Measurements from ENCODE around the gene DDR2. TPM values are rescaled to one million over a fixed set of nuclear protein-coding genes. Genes with fewer than 3 reads are reported as not detected.

The DDR2 gene
- total and polyA plus RNA-seq, 4 donors, result 2.3 to 55.7 (median 17.6) TPM

- no peak overlapping the region for H3K4me3 ChIP-seq
- no peaks in the 10 kb centered on the region for H3K36me3 ChIP-seq (ENCODE audit: control insufficient read depth in 4 of 4, insufficient read depth in 4 of 4, low read length in 4 of 4)
- DNase-seq (no peak), ATAC-seq (ENCODE audit: insufficient read depth, low FRiP score) (no peak)
- H3K4me1 ChIP-seq (ENCODE audit: control insufficient read depth in 5 of 5, insufficient read depth in 5 of 5, low read length in 5 of 5), result no peaks in the 10 kb centered on the region
- peaks cover 0 to 2% (median 0%) of the 10 kb centered on the region in 3 donors for H3K27me3 ChIP-seq (ENCODE audit: control insufficient read depth in 3 of 3, insufficient read depth in 3 of 3, low read length in 2 of 3)
- peaks cover 0 to 3% (median 0%) of the 10 kb centered on the region in 4 donors for H3K9me3 ChIP-seq (ENCODE audit: control insufficient read depth in 4 of 4, insufficient read depth in 3 of 4, low read length in 3 of 4)
- TF ChIP-seq CTCF (IDR thresholded peaks at IDR 0.05; ENCODE audit: control extremely low read depth, extremely low read depth), result no peak
- H3K27ac ChIP-seq (ENCODE audit: low read depth in 1 of 2, low read length in 1 of 2), result no peak overlapping the region
- WGBS, 2 donors, result 92 to 96% methylated on average over 1 of the region's 1 CpG
- no peak overlapping the region for H3K9ac ChIP-seq (ENCODE audit: insufficient read depth in 1 of 2, low read length in 2 of 2)
These were observed 197.0 kb downstream of the DDR2 start for GRCh38 chr1:162829268-162829667.

GRCh38 chr1:162832470-162832869, 200.2 kb downstream of the DDR2 start:
- Histone ChIP-seq H3K36me3 (ENCODE audit: control insufficient read depth in 4 of 4, insufficient read depth in 4 of 4, low read length in 4 of 4) (no peaks in the 10 kb centered on the region), H3K4me3 (no peak overlapping the region), H3K27ac (ENCODE audit: low read depth in 1 of 2, low read length in 1 of 2) (no peak overlapping the region), H3K4me1 (ENCODE audit: control insufficient read depth in 5 of 5, insufficient read depth in 5 of 5, low read length in 5 of 5) (no peaks in the 10 kb centered on the region), H3K9ac (ENCODE audit: insufficient read depth in 1 of 2, low read length in 2 of 2) (no peak overlapping the region), H3K9me3 (ENCODE audit: control insufficient read depth in 4 of 4, insufficient read depth in 3 of 4, low read length in 3 of 4) (no peaks in the 10 kb centered on the region), H3K27me3 (ENCODE audit: control insufficient read depth in 3 of 3, insufficient read depth in 3 of 3, low read length in 2 of 3) (peaks cover 0 to 2% (median 0%) of the 10 kb centered on the region in 3 donors)
- TF ChIP-seq CTCF (IDR thresholded peaks at IDR 0.05; ENCODE audit: control extremely low read depth, extremely low read depth), result no peak
- ATAC-seq (ENCODE audit: insufficient read depth, low FRiP score) (no peak), DNase-seq (no peak)
- 60 to 86% methylated on average over 3 of the region's 3 CpGs for WGBS, 2 donors

- H3K27me3 ChIP-seq (ENCODE audit: control insufficient read depth in 3 of 3, insufficient read depth in 3 of 3, low read length in 2 of 3), result no peaks in the 10 kb centered on the region
- TF ChIP-seq CTCF (IDR thresholded peaks at IDR 0.05; ENCODE audit: control extremely low read depth, extremely low read depth), result no peak
- 56 to 59% methylated on average over 3 of the region's 3 CpGs for WGBS, 2 donors
- H3K4me3 ChIP-seq, result no peak overlapping the region
- no peak for DNase-seq
- peaks cover 0 to 4% (median 2%) of the 10 kb centered on the region in 4 donors for H3K9me3 ChIP-seq (ENCODE audit: control insufficient read depth in 4 of 4, insufficient read depth in 3 of 4, low read length in 3 of 4)
- no peak for ATAC-seq (ENCODE audit: insufficient read depth, low FRiP score)
- H3K9ac ChIP-seq (ENCODE audit: insufficient read depth in 1 of 2, low read length in 2 of 2), result no peak overlapping the region
- H3K27ac ChIP-seq (ENCODE audit: low read depth in 1 of 2, low read length in 1 of 2), result no peak overlapping the region
- no peaks in the 10 kb centered on the region for H3K36me3 ChIP-seq (ENCODE audit: control insufficient read depth in 4 of 4, insufficient read depth in 4 of 4, low read length in 4 of 4)
- H3K4me1 ChIP-seq (ENCODE audit: control insufficient read depth in 5 of 5, insufficient read depth in 5 of 5, low read length in 5 of 5), result no peaks in the 10 kb centered on the region
These were observed 203.1 kb downstream of the DDR2 start for GRCh38 chr1:162835157-162835899.

Small RNAs within 50 kb of the gene (small RNA-seq; reads per million reads assigned to genes)
- gene RN7SL861P (ENCODE audit: low replicate concordance), result not detected

Other genes starting within 250 kb of the DDR2 start
- 1 to 10 TPM in 1 of 2 donors, under 1 TPM in 1; 0.61 to 1.5 TPM for gene SH2D1B, start 220.3 kb upstream of the DDR2 start, total RNA-seq
- gene SH2D1B, start 220.3 kb upstream of the DDR2 start, polyA plus RNA-seq, result 1 to 10 TPM in 1 of 2 donors, under 1 TPM in 1; 0.26 to 1.6 TPM
- 10 to 100 TPM; 45.9 to 63.0 TPM for gene UHMK1, start 134.6 kb upstream of the DDR2 start, total RNA-seq
- gene UHMK1, start 134.6 kb upstream of the DDR2 start, polyA plus RNA-seq, result 10 to 100 TPM; 17.5 to 19.2 TPM
- 10 to 100 TPM; 37.8 to 40.5 TPM for gene UAP1, start 70.7 kb upstream of the DDR2 start, total RNA-seq
- gene UAP1, start 70.7 kb upstream of the DDR2 start, polyA plus RNA-seq, result 10 to 100 TPM; 34.7 to 43.4 TPM
- 10 to 100 TPM; 38.5 to 53.7 TPM for gene HSD17B7, start 158.2 kb downstream of the DDR2 start, total RNA-seq
- gene HSD17B7, start 158.2 kb downstream of the DDR2 start, polyA plus RNA-seq, result 10 to 100 TPM; 23.4 to 35.7 TPM
- gene CCDC190, start 228.7 kb downstream of the DDR2 start, total RNA-seq, result 1 to 10 TPM; 2.4 to 4.7 TPM
- gene CCDC190, start 228.7 kb downstream of the DDR2 start, polyA plus RNA-seq, result 1 to 10 TPM; 2.5 to 3.1 TPM